ENCODE measurements around the gene MAPK8. TPM values are rescaled to one million over a fixed set of nuclear protein-coding genes. Genes with fewer than 3 reads are reported as not detected.

Gene MAPK8
- total RNA-seq, 1 donor from 2014 or later = 53.7 TPM

DNA sequence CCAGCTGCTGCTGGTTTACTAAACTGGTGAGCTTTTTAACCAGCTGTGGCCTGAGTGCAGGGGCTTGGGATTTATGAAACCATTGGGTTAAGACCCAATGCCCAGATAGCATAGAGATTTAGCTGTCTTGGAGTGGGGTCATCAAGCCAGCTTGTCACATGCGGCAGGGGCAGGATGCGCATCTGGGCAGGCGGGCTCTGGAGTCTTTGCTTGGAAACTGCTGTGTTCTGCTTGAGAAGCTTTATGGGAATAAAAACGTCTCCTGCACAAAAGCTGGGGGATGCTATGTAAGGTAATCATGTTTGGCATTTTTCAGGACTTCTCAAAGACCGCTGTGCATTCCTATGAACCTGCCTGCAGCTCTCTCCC, 136.3 kb downstream of the MAPK8 start:
- peaks cover 2% of the 10 kb centered on the region for H3K27me3 Mint-ChIP-seq (ENCODE audit: unreplicated experiment)
- H3K36me3 Mint-ChIP-seq (ENCODE audit: low read depth, unreplicated experiment) = peaks cover 6% of the 10 kb centered on the region
- H3K4me1 Mint-ChIP-seq (ENCODE audit: unreplicated experiment) = peaks cover 17% of the 10 kb centered on the region
- H3K9me3 Mint-ChIP-seq (ENCODE audit: unreplicated experiment) = no peaks in the 10 kb centered on the region
- no peak for DNase-seq (ENCODE audit: low spot score)
- H3K4me3 Mint-ChIP-seq (ENCODE audit: unreplicated experiment) = no peak overlapping the region
- H3K27ac Mint-ChIP-seq (ENCODE audit: unreplicated experiment) = no peak overlapping the region
- TF ChIP-seq CTCF (IDR thresholded peaks at IDR 0.05; ENCODE audit: unreplicated experiment) = no peak

GRCh38 chr10:48444266-48444665, 137.8 kb downstream of the MAPK8 start:
- DNase-seq (ENCODE audit: low spot score) = no peak
- H3K4me3 Mint-ChIP-seq (ENCODE audit: unreplicated experiment) = no peak overlapping the region
- no peaks in the 10 kb centered on the region for H3K9me3 Mint-ChIP-seq (ENCODE audit: unreplicated experiment)
- peaks cover 11% of the 10 kb centered on the region for H3K4me1 Mint-ChIP-seq (ENCODE audit: unreplicated experiment)
- no peak for TF ChIP-seq CTCF (IDR thresholded peaks at IDR 0.05; ENCODE audit: unreplicated experiment)
- peaks cover 6% of the 10 kb centered on the region for H3K27me3 Mint-ChIP-seq (ENCODE audit: unreplicated experiment)
- peaks cover 6% of the 10 kb centered on the region for H3K36me3 Mint-ChIP-seq (ENCODE audit: low read depth, unreplicated experiment)
- no peak overlapping the region for H3K27ac Mint-ChIP-seq (ENCODE audit: unreplicated experiment)

- TF ChIP-seq CTCF (IDR thresholded peaks at IDR 0.05; ENCODE audit: unreplicated experiment) = no peak
- Mint-ChIP-seq H3K27ac (ENCODE audit: unreplicated experiment) (no peak overlapping the region), H3K36me3 (ENCODE audit: low read depth, unreplicated experiment) (peaks cover 6% of the 10 kb centered on the region), H3K4me3 (ENCODE audit: unreplicated experiment) (no peak overlapping the region), H3K4me1 (ENCODE audit: unreplicated experiment) (peaks cover 11% of the 10 kb centered on the region), H3K9me3 (ENCODE audit: unreplicated experiment) (no peaks in the 10 kb centered on the region), H3K27me3 (ENCODE audit: unreplicated experiment) (peaks cover 6% of the 10 kb centered on the region)
- DNase-seq (ENCODE audit: low spot score) = no peak
Measured at GRCh38 chr10:48444861-48445841, 138.7 kb downstream of the MAPK8 start.

- Mint-ChIP-seq H3K4me1 (ENCODE audit: unreplicated experiment) (peaks cover 11% of the 10 kb centered on the region), H3K27me3 (ENCODE audit: unreplicated experiment) (peaks cover 6% of the 10 kb centered on the region), H3K27ac (ENCODE audit: unreplicated experiment) (no peak overlapping the region), H3K36me3 (ENCODE audit: low read depth, unreplicated experiment) (peaks cover 6% of the 10 kb centered on the region), H3K9me3 (ENCODE audit: unreplicated experiment) (no peaks in the 10 kb centered on the region), H3K4me3 (ENCODE audit: unreplicated experiment) (no peak overlapping the region)
- DNase-seq (ENCODE audit: low spot score) = no peak
- TF ChIP-seq CTCF (IDR thresholded peaks at IDR 0.05; ENCODE audit: unreplicated experiment) = no peak
Measured at GRCh38 chr10:48445932-48446331, 139.5 kb downstream of the MAPK8 start.

GRCh38 chr10:48446785-48447184, 140.3 kb downstream of the MAPK8 start:
- Mint-ChIP-seq H3K9me3 (ENCODE audit: unreplicated experiment) (no peaks in the 10 kb centered on the region), H3K4me1 (ENCODE audit: unreplicated experiment) (peaks cover 11% of the 10 kb centered on the region), H3K27me3 (ENCODE audit: unreplicated experiment) (peaks cover 8% of the 10 kb centered on the region), H3K4me3 (ENCODE audit: unreplicated experiment) (no peak overlapping the region), H3K36me3 (ENCODE audit: low read depth, unreplicated experiment) (peaks cover 6% of the 10 kb centered on the region), H3K27ac (ENCODE audit: unreplicated experiment) (no peak overlapping the region)
- TF ChIP-seq CTCF (IDR thresholded peaks at IDR 0.05; ENCODE audit: unreplicated experiment) = no peak
- DNase-seq (ENCODE audit: low spot score) = no peak

Measured in endothelial cell (in vitro differentiated cells).